HUES64 (cell line): ENCODE measurements around the gene MSX2. TPM values are rescaled to one million over a fixed set of nuclear protein-coding genes. Genes with fewer than 3 reads are reported as not detected.
A peak's percentile ranks its signal among the peaks of the same experiment; 100 is the strongest.

Source experiments
- H3K27ac ChIP-seq: 2 replicates; pipeline ENCODE4 v1.7.0; 2013; ENCODE audit warnings: low read depth, low read length, inconsistent platforms
- H3K27me3 ChIP-seq: 2 replicates; pipeline ENCODE4 v1.6.1; 2013; ENCODE audit warnings: mild to moderate bottlenecking, low read length; ENCODE audit not compliant: insufficient read depth
- H3K36me3 ChIP-seq: 2 replicates; pipeline ENCODE4 v1.6.1; 2013; ENCODE audit warnings: mild to moderate bottlenecking, low read length; ENCODE audit not compliant: insufficient read depth
- H3K4me1 ChIP-seq: 2 replicates; pipeline ENCODE4 v1.6.1; 2013; ENCODE audit warnings: mild to moderate bottlenecking, low read length, moderate library complexity; ENCODE audit not compliant: insufficient read depth
- H3K4me3 ChIP-seq: 2 replicates; pipeline ENCODE4 v1.5.1; 2013; ENCODE audit warnings: mild to moderate bottlenecking, low read length, moderate library complexity
- H3K9ac ChIP-seq: 2 replicates; pipeline ENCODE4 v1.6.1; 2013; ENCODE audit warnings: mild to moderate bottlenecking, low read depth, low read length
- H3K9me3 ChIP-seq: 2 replicates; pipeline ENCODE4 v1.6.1; 2013; ENCODE audit warnings: low read depth, low read length; ENCODE audit not compliant: insufficient read depth
- WGBS: fragments of 150-250, 120-280 bp; methylation state at CpG from one replicate; pipeline ENCODE4 v1.1.7; 2013; ENCODE audit warnings: missing lambda C conversion rate; 5-methylcytosine and 5-hydroxymethylcytosine counted together
- polyA plus RNA-seq, 2 experiments: library from polyadenylated mRNA; stranded (reverse); fragments of 50-300 nt; gene quantifications; one replicate each; pipeline ENCODE4 v1.2.3, GENCODE V29; 2013

MSX2 gene
- 4.4 TPM for polyA plus RNA-seq (2013, experiment 1 of 2)
- polyA plus RNA-seq (2013, experiment 2 of 2): 7.1 TPM

DNA sequence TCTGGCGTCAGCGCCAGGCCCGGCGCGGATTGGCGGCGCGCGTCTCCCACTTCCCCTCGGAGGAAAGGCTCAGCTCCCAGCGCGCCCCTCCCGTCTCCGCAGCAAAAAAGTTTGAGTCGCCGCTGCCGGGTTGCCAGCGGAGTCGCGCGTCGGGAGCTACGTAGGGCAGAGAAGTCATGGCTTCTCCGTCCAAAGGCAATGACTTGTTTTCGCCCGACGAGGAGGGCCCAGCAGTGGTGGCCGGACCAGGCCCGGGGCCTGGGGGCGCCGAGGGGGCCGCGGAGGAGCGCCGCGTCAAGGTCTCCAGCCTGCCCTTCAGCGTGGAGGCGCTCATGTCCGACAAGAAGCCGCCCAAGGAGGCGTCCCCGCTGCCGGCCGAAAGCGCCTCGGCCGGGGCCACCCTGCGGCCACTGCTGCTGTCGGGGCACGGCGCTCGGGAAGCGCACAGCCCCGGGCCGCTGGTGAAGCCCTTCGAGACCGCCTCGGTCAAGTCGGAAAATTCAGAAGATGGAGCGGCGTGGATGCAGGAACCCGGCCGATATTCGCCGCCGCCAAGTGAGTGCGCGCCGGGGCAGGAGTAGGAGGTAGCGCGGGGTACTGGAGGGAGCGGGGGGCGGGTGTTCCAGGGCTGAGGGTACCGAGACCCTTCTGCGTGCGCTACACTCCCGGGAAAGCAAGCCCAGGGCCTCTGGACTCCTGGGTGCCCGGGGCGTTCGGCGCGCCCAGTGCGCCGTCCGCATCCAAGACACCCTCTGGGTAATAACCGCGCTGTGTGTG is at the start of gene MSX2:
MSX2 (plus strand) TSS at position 99 of the 777 bp plus-strand sequence; CDS start at position 177, 78 bp downstream.
- Histone ChIP-seq H3K27me3 (peaks cover 96% of the 10 kb centered on the region), H3K36me3 (peaks cover 14% of the 10 kb centered on the region; the same call in 1 of the 2 replicates), H3K4me3 (peak within 1 kb of the TSS; percentile 61), H3K27ac (peak within 1 kb of the TSS; percentile 38; the same call in 1 of the 2 replicates), H3K9me3 (no peaks in the 10 kb centered on the region), H3K9ac (peak within 1 kb of the TSS; percentile 63), H3K4me1 (peaks cover 60% of the 10 kb centered on the region)
- WGBS: under 1% methylated on average over 87 of the region's 87 CpGs

DNA sequence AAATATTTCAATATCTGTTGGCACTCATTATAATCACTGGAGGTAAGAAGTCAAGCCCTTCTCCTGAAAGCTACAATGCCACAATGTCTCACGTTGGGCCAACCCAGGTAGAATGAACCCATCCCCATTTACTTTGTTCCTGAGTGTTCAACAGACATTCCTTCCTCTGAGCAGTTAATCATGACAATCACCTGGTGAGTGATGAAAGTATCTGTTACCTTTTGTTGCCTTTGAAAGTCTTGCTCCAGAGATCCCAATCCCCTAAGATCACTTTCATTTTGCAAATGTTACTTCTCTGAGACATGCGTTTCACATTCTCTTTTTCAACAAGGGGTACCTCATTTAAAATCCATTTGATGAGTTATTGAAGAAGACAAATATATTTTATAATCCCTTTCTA is 49.3 kb upstream of the MSX2 start:
- no peaks in the 10 kb centered on the region for H3K27me3 ChIP-seq
- H3K9me3 ChIP-seq: no peaks in the 10 kb centered on the region
- no peak overlapping the region for H3K27ac ChIP-seq
- 82% methylated on average over 2 of the region's 2 CpGs for WGBS
- no peaks in the 10 kb centered on the region for H3K4me1 ChIP-seq
- H3K4me3 ChIP-seq: no peak overlapping the region
- H3K36me3 ChIP-seq: no peaks in the 10 kb centered on the region
- H3K9ac ChIP-seq: no peak overlapping the region

DNA sequence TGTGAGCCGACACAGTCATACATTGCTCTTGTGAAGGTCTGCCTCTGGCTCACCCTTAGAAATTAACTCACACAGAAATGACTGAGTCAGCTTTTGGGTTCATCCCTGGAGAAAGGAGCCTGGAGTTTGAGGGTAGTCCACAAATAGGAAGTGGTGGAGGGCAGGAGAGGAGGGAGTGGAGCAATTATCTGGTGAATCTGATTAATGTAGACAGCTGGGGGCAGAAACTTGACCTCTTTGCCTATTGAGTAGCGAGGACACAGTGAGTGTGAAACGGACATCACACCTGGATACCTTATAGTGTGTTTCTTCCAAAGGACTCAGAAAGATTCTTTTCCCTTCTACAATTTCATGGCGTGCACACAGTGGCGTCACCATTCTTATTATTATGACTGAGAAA is 48.5 kb upstream of the MSX2 start:
- H3K9me3 ChIP-seq: no peaks in the 10 kb centered on the region
- no peak overlapping the region for H3K9ac ChIP-seq
- no peaks in the 10 kb centered on the region for H3K27me3 ChIP-seq
- H3K4me3 ChIP-seq: no peak overlapping the region
- H3K4me1 ChIP-seq: no peaks in the 10 kb centered on the region
- no peaks in the 10 kb centered on the region for H3K36me3 ChIP-seq
- WGBS: 93% methylated on average over 5 of the region's 5 CpGs
- no peak overlapping the region for H3K27ac ChIP-seq

DNA sequence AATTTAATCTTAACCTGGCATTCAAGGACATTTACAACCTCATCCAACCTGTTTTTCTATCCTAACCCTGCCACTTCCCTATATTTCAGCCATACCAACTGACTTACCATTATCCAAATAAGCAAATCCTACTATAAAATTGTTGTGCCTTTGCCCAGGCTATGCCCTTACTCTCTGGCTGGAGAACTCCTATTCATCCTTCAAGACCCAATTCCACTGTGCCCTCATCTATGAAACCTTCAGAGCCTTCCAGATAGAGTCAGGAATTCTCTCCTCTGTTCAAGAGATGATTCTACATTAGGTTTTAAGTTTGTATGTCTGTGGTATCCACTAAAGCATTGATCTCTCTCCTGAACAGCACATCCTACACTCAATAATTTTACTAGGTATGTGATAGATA is 46.3 kb upstream of the MSX2 start:
- no peak overlapping the region for H3K4me3 ChIP-seq
- H3K4me1 ChIP-seq: no peaks in the 10 kb centered on the region
- no peaks in the 10 kb centered on the region for H3K36me3 ChIP-seq
- H3K27me3 ChIP-seq: no peaks in the 10 kb centered on the region
- no peak overlapping the region for H3K27ac ChIP-seq
- no peak overlapping the region for H3K9ac ChIP-seq
- no peaks in the 10 kb centered on the region for H3K9me3 ChIP-seq

DNA sequence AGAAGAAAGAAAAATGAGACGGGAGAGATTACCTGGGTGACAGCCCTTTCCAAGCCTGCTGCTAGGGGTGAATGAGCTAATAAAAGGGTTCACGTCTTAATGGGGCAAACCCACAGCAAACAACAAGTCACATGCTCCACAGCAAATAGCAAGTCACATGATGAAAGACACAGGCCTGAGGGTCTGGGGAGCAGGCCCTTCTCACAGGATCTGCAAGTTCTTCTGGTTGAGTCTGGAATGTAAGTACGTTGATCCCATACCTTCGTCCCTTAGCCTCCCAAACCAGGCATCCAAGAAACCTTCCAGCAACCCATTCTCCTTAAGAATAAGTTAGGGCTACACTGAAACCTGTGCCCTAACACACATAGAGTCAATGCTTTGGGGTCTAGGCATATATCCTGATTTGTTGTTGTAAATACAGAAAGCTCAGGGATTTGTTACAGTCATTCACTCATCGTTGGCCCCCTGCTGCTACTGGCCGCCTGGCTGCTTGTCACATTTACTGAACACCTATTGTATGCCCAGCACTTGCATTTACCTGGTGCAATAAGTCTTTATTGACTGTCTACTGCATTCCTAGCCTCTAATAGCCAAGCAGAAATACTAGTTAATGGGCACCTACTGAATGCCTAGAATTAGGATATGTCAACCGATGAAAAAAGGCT is 43.3 kb upstream of the MSX2 start:
- no peak overlapping the region for H3K9ac ChIP-seq
- no peaks in the 10 kb centered on the region for H3K36me3 ChIP-seq
- no peaks in the 10 kb centered on the region for H3K27me3 ChIP-seq
- no peaks in the 10 kb centered on the region for H3K4me1 ChIP-seq
- peaks cover 2% of the 10 kb centered on the region; the same call in 1 of the 2 replicates for H3K9me3 ChIP-seq
- no peak overlapping the region for H3K4me3 ChIP-seq
- 81% methylated on average over 7 of the region's 7 CpGs for WGBS
- H3K27ac ChIP-seq: no peak overlapping the region

DNA sequence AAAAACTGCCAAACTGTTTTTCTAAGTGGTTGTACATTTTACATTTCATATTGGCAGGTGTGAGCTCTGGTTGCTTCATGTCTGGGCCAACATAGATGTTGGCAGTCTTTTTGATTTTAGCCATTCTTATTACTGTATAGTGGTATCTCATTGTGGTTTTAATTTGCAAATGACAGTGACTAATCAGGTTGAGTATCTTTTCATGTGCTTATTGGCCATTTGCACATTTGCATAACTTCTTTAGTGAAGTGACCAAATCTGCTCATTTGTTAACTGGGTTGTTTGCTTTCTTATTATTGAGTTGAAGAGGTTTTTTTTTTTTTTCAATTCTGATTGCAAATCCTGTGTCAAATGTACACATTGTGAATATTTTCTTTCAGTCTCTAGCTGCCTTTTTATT is 36.9 kb upstream of the MSX2 start:
- Histone ChIP-seq H3K9ac (no peak overlapping the region), H3K36me3 (no peaks in the 10 kb centered on the region), H3K27ac (no peak overlapping the region), H3K27me3 (peaks cover 48% of the 10 kb centered on the region), H3K9me3 (peaks cover 2% of the 10 kb centered on the region; the same call in 1 of the 2 replicates), H3K4me3 (no peak overlapping the region), H3K4me1 (peaks cover 28% of the 10 kb centered on the region)

DNA sequence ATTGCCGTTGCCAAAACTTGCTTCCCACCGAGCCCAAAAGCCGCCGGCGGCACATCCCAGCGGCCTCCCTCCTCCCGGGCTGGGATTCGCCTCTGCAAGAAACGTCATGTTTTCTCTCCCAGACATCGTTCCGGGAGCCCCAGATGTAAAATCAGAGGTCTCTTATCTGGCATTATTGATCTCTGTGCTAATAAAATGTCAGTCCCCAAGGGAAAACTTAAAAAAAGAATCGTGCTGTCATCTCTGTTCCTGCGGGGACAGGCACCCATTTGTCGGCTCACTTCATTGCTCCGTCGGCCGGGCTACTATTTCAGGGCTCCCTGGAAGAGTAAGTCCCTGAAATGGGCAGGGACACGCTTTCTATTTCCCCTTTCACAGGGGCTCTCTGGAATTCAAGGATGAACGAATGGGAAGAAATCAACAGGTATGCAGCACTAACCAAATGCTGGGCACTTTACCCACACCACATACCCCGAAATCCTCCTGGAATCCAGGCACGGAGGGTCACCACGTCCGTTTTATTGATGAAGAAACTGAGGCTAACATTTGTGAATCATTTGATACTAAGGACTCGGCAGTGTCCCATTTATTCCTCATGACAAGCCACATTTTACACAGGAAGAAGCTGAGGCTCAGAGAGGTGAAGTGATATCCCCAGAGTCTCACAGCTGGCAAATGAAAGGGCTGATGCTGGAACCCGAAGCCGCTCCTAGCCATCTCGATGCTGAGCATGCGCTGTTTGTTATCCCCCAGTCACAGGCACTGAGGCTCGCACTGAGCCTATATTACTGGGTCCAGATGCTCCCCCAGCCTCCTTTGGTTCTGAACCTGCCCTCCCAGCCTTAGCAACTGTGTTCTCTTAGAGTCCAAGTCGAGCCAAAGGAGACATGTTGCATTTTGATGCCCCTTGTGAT is 35.7 kb upstream of the MSX2 start:
- Histone ChIP-seq H3K36me3 (no peaks in the 10 kb centered on the region), H3K4me1 (peaks cover 36% of the 10 kb centered on the region), H3K27me3 (peaks cover 58% of the 10 kb centered on the region), H3K4me3 (peak overlapping the region; percentile 54), H3K9me3 (peaks cover 2% of the 10 kb centered on the region; the same call in 1 of the 2 replicates), H3K27ac (no peak overlapping the region), H3K9ac (no peak overlapping the region)
- 6% methylated on average over 30 of the region's 30 CpGs for WGBS

DNA sequence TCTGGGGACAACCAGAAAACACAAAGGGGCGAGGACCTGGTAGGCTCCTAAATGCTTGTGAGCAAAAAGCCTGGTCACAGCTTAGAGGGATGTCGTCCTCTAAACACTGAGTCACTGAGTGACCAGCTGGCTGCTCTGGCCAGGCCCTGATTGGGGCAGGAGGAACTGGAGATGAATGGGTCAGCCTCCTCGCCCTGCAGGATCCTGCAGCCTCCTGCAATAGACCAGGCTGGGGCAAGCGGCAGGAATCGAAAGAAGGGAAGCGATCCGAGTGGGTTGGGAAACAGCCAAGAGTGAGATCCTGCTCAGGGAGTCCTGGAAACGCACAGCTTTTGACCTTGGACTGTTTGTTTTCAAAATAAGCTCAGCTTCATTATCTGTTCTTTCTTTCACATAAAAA is 34.1 kb upstream of the MSX2 start:
- WGBS: 65% methylated on average over 8 of the region's 8 CpGs
- peaks cover 48% of the 10 kb centered on the region for H3K4me1 ChIP-seq
- peaks cover 74% of the 10 kb centered on the region for H3K27me3 ChIP-seq
- H3K4me3 ChIP-seq: no peak overlapping the region
- H3K9ac ChIP-seq: no peak overlapping the region
- H3K27ac ChIP-seq: no peak overlapping the region
- no peaks in the 10 kb centered on the region for H3K9me3 ChIP-seq
- H3K36me3 ChIP-seq: no peaks in the 10 kb centered on the region

DNA sequence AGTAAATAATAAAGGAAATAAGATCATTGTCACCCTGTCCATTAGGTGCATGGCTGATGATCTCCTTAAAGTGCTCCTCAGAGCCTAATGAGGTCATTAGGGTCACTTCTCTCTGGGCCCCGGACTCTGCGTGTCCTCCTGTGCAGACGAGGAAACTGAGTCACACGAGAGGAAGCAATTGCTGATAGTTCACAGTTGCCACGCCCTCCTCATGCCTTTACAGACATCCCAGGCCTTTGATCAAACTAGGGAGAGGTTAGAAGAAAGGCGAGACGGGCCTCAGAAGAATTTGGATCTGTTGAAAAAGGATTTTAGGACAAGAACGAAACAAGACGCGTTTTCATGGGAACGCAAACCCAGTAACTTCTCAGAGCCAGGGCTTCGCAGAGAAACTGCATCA is 32.0 kb upstream of the MSX2 start:
- Histone ChIP-seq H3K9me3 (no peaks in the 10 kb centered on the region), H3K4me1 (peaks cover 45% of the 10 kb centered on the region), H3K4me3 (peak overlapping the region; percentile 45), H3K9ac (peak overlapping the region; percentile 33; the same call in 1 of the 2 replicates), H3K36me3 (no peaks in the 10 kb centered on the region), H3K27ac (peak overlapping the region; percentile 53; the same call in 1 of the 2 replicates), H3K27me3 (peaks cover 76% of the 10 kb centered on the region)
- WGBS: 19% methylated on average over 12 of the region's 12 CpGs

DNA sequence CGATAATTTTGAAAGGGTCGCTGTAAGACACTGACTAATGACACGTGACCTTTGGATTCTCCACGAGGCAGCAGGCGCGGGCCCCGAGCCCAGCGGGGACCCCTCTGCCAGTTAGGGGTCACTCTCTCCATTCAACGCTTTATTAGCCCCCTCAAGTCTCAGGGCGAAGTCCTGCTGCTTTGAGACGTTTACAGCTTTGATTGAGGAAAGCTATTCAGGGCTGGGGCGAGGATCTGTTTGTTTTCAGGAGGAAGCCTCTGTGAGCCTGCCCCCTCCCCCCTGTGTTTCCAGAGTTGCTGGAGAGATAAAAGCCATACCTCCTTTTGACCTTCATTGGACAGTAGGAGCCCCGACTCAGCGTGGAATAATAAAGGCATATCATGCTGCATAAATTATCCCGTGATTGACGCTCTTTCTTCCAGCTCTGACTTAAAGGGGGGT is 31.4 kb upstream of the MSX2 start:
- H3K27ac ChIP-seq: peak overlapping the region; percentile 53; the same call in 1 of the 2 replicates
- H3K4me3 ChIP-seq: peak overlapping the region; percentile 45
- no peaks in the 10 kb centered on the region for H3K9me3 ChIP-seq
- under 1% methylated on average over 16 of the region's 16 CpGs for WGBS
- H3K36me3 ChIP-seq: no peaks in the 10 kb centered on the region
- H3K27me3 ChIP-seq: peaks cover 70% of the 10 kb centered on the region
- H3K9ac ChIP-seq: peak overlapping the region; percentile 33; the same call in 1 of the 2 replicates
- H3K4me1 ChIP-seq: peaks cover 39% of the 10 kb centered on the region
